ENCODE measurements around the gene ARID3B. TPM values are rescaled to one million over a fixed set of nuclear protein-coding genes. Genes with fewer than 3 reads are reported as not detected.
"Not testable (repeated sequence)": the region's sequence is repeated elsewhere in the genome, so short reads cannot be mapped to it uniquely, and the experiment has no call there.

ARID3B gene
- total RNA-seq, 2 experiments from 2014 or later: 3.2 to 7.5 TPM

DNA sequence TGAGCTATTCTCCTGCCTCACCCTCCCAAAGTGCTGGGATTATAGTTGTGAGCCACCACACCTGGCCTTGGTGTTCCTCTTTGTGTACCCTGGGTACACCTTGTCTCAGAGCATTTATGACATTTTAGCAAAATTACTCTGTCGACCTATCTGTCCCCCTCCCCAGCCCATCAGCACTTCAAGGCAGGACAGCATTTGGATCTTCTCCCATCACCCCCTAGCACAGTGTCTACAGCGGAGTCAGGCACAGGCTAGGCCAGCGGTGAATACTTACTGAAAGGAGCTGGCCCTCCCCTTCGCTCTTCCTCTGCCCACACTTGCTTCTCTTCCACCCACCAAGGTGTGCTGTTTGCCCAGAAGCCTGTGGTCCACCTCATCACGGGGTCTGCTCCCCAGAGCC, 54.3 kb downstream of the ARID3B start:
- H3K4me2 ChIP-seq (ENCODE audit: low read length): no peak overlapping the region
- intact Hi-C loops (cut with micrococcal nuclease; ENCODE audit: unreplicated experiment): no loop called here
- BruUV-seq (replicated peaks): no TSS peak
- no peaks in the 10 kb centered on the region for H4K20me1 ChIP-seq (ENCODE audit: insufficient read depth, low read length)
- no peaks in the 10 kb centered on the region for H3K9me3 ChIP-seq (ENCODE audit: low read length)
- H3K9me2 ChIP-seq (ENCODE audit: insufficient read depth, low read length): no peaks in the 10 kb centered on the region
- no peak overlapping the region for H3K27ac ChIP-seq (ENCODE audit: low read depth, low read length, poor library complexity, severe bottlenecking)
- ChIA-PET CTCF (ENCODE audit: unreplicated experiment) (no interaction called here), POLR2A (no interaction called here)
- H3K4me1 ChIP-seq (ENCODE audit: insufficient read depth, low read length, poor library complexity, severe bottlenecking): peaks cover 12% of the 10 kb centered on the region
- no peaks in the 10 kb centered on the region for H3K36me3 ChIP-seq (ENCODE audit: insufficient read depth, low read length)
- DNase-seq (ENCODE audit: low spot score): no peak
- no peaks in the 10 kb centered on the region for H3K79me2 ChIP-seq (ENCODE audit: insufficient read depth, low read depth, low read length)
- H3K4me3 ChIP-seq (ENCODE audit: low read depth, low read length, poor library complexity, severe bottlenecking): no peak overlapping the region
- H2AFZ ChIP-seq (ENCODE audit: low read length): no peak overlapping the region
- no peak for TF ChIP-seq EZH2phosphoT487 (IDR thresholded peaks at IDR 0.05; ENCODE audit: borderline replicate concordance, low read depth, low read length)
- TF ChIP-seq, protein P1, sequence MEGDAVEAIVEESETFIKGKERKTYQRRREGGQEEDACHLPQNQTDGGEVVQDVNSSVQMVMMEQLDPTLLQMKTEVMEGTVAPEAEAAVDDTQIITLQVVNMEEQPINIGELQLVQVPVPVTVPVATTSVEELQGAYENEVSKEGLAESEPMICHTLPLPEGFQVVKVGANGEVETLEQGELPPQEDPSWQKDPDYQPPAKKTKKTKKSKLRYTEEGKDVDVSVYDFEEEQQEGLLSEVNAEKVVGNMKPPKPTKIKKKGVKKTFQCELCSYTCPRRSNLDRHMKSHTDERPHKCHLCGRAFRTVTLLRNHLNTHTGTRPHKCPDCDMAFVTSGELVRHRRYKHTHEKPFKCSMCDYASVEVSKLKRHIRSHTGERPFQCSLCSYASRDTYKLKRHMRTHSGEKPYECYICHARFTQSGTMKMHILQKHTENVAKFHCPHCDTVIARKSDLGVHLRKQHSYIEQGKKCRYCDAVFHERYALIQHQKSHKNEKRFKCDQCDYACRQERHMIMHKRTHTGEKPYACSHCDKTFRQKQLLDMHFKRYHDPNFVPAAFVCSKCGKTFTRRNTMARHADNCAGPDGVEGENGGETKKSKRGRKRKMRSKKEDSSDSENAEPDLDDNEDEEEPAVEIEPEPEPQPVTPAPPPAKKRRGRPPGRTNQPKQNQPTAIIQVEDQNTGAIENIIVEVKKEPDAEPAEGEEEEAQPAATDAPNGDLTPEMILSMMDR (conservative IDR thresholded peaks at IDR 0.05; ENCODE audit: low read length): no peak

DNA sequence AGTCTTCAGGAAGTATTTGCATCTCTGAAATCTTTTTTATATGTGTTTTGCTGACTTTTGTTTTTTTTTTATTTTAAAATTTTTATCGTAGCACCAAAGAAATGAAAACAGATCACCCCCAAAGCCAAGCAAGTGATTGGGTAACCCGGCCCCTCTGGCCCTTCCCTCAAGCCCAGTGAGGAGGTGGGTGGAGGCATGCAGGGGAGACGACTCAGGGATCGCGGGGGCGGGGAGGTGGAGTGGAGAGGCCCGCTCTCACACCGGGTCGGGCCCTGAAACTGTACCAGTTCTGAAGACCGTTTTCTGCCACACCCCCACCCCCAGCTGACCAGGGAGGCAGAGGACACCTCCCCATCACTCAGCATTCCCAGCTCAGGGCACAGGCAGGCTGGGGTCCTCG, 55.7 kb downstream of the ARID3B start:
- H3K27ac ChIP-seq (ENCODE audit: low read depth, low read length, poor library complexity, severe bottlenecking); H3K9me3 ChIP-seq (ENCODE audit: low read length); CTCF ChIA-PET (ENCODE audit: unreplicated experiment); BruUV-seq (replicated peaks); H3K4me2 ChIP-seq (ENCODE audit: low read length); DNase-seq (ENCODE audit: low spot score); intact Hi-C loops (cut with micrococcal nuclease; ENCODE audit: unreplicated experiment); POLR2A ChIA-PET; H3K36me3 ChIP-seq (ENCODE audit: insufficient read depth, low read length); H3K79me2 ChIP-seq (ENCODE audit: insufficient read depth, low read depth, low read length); H3K4me3 ChIP-seq (ENCODE audit: low read depth, low read length, poor library complexity, severe bottlenecking); H4K20me1 ChIP-seq (ENCODE audit: insufficient read depth, low read length); H3K9me2 ChIP-seq (ENCODE audit: insufficient read depth, low read length); H2AFZ ChIP-seq (ENCODE audit: low read length): not testable (repeated sequence)
- peaks cover 12% of the 10 kb centered on the region for H3K4me1 ChIP-seq (ENCODE audit: insufficient read depth, low read length, poor library complexity, severe bottlenecking)

DNA sequence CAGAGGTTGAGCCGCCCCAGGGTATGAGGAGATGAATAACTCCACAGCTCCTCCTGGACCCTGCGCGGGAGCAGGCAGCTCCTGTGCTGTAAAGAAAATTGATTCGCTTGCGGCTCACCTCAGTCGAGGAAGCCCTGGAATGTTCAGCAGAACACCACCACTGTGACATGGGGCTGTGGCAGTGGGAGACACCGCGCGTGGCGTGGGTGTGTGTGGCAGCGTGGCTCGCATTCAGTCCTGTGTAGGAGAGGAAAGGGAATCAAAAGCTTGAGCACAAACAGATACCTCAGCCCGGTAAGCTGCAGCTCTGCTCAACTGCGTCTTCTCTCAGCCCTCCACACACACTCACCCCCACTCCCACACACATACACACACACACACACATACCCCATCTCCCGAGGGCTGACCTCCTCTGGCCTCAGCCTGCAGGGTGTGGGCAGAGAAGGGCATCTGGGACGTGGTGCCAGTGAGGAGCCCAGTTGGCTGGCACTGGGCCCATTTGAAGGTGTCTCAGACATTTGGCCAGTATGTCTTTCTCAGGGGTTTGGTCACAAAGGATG, 56.2 kb downstream of the ARID3B start:
- BruUV-seq (replicated peaks); CTCF ChIA-PET (ENCODE audit: unreplicated experiment); H3K36me3 ChIP-seq (ENCODE audit: insufficient read depth, low read length); H3K9me3 ChIP-seq (ENCODE audit: low read length); DNase-seq (ENCODE audit: low spot score); H4K20me1 ChIP-seq (ENCODE audit: insufficient read depth, low read length); H3K4me2 ChIP-seq (ENCODE audit: low read length); intact Hi-C loops (cut with micrococcal nuclease; ENCODE audit: unreplicated experiment); H3K79me2 ChIP-seq (ENCODE audit: insufficient read depth, low read depth, low read length); H3K9me2 ChIP-seq (ENCODE audit: insufficient read depth, low read length); H3K4me3 ChIP-seq (ENCODE audit: low read depth, low read length, poor library complexity, severe bottlenecking); H2AFZ ChIP-seq (ENCODE audit: low read length); H3K27ac ChIP-seq (ENCODE audit: low read depth, low read length, poor library complexity, severe bottlenecking): not testable (repeated sequence)
- peaks cover 12% of the 10 kb centered on the region for H3K4me1 ChIP-seq (ENCODE audit: insufficient read depth, low read length, poor library complexity, severe bottlenecking)
- POLR2A ChIA-PET: interaction anchor here (1.4 kb wide), 1 partner anchor 17 kb away, joined by 10 read pairs; no protein-coding TSS in a partner anchor
